ENCODE results near the gene EIF4A2.
"Not testable (repeated sequence)": the region's sequence is repeated elsewhere in the genome, so short reads cannot be mapped to it uniquely, and the experiment has no call there.

The EIF4A2 gene

DNA sequence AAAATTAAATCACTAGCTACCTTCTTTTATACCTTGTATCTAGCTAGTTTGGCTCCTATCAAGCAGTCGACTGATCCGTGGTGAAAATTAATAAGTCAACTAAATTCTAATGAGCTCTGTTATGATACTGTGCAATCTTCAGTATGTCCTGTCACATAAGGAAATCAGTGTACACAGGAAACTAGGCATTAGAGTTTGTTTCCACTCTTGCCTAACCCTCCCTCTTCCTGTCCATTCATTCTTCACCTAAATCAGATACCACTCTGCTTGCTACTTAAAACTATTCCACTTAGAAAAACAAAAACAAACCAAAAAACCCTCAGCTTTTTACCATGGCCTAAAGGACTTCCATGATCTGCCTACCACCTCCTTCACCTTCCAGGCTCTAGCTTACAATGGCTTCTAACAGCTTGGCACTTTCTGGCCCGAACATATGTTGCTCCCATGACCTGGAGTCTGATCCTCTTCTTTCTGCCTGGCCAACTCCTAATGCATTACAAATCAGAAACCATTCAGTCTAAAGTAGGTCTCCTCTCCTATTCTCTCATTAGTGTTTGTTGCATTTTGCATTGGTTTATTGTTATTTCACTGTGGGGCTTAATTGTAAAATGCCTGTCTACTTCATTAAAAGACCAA is 15.0 kb downstream of the EIF4A2 start:
- Mint-ChIP-seq H3K9me3 (no peaks in the 10 kb centered on the region), H3K27me3 (no peaks in the 10 kb centered on the region), H3K4me3 (no peak overlapping the region), H3K27ac (peak overlapping the region; percentile 15), H3K4me1 (ENCODE audit: low read depth) (peaks cover 25% of the 10 kb centered on the region), H3K36me3 (ENCODE audit: low read depth) (peaks cover 93% of the 10 kb centered on the region)
- DNase-seq: no peak

DNA sequence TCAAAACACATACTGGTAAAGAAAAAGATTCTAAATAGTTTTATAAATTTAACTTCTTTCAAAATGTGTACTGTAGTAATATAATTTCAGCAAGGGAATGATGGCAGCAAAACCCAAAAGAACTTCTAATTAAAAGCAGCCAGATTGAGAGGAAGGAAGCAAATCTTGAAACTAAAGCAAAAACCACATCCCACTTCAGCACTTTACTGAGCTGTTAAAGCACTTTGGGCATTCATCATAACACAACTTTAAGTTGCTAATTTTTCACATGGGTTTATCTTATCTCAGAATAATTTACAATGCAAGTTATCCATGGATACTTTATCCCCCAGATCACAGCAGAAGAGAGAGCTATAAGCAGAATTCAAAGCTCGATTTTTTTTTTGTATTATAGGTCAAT is 16.9 kb downstream of the EIF4A2 start:
- no peak overlapping the region for H3K27ac Mint-ChIP-seq
- H3K36me3 Mint-ChIP-seq (ENCODE audit: low read depth): peaks cover 91% of the 10 kb centered on the region
- no peak for DNase-seq
- H3K27me3 Mint-ChIP-seq: no peaks in the 10 kb centered on the region
- no peaks in the 10 kb centered on the region for H3K9me3 Mint-ChIP-seq
- no peak overlapping the region for H3K4me3 Mint-ChIP-seq
- peaks cover 37% of the 10 kb centered on the region for H3K4me1 Mint-ChIP-seq (ENCODE audit: low read depth)

DNA sequence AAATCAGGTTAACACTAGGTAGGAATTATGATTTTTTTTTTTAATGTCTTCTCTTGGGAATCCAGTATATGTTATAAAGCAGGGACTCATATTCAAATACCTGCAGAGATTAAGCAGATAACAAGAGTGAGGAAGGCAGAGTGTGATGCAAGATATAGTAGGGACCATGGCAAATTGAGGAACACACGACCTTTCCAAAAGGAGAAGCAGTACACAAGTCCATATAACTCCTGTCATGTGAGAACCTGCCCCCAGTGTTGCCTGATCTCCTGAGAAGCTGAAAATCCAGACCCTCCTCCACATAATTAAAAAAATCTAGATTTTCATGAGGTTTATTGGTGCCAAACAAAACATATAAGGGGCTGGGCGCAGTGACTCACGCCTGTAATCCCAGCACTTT is 19.3 kb downstream of the EIF4A2 start:
- Mint-ChIP-seq H3K36me3 (ENCODE audit: low read depth) (peaks cover 86% of the 10 kb centered on the region), H3K4me1 (ENCODE audit: low read depth) (peaks cover 48% of the 10 kb centered on the region), H3K27ac (peak overlapping the region; percentile 18), H3K4me3 (no peak overlapping the region), H3K9me3 (no peaks in the 10 kb centered on the region), H3K27me3 (no peaks in the 10 kb centered on the region)
- no peak for DNase-seq

DNA sequence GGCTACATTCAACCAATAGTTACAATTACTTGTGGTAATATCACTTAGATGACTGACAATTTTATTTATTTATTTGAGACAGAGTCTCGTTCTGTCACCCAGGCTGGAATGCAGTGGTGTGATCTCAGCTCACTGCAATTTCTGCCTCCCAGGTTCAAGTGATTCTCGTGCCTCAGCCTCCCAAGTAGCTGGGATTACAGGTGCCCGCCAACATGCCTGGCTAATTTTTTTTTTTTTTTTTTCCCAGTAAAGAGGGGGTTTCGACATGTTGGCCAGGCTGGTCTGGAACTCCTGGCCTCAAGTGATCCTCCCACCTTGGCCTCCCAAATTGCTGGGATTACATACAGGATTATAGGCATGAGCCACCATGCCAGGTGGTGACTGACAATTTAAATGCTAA is 20.1 kb downstream of the EIF4A2 start:
- not testable (repeated sequence) for H3K27ac Mint-ChIP-seq, DNase-seq, H3K4me3 Mint-ChIP-seq, H3K27me3 Mint-ChIP-seq, H3K9me3 Mint-ChIP-seq
- Mint-ChIP-seq H3K36me3 (ENCODE audit: low read depth) (peaks cover 79% of the 10 kb centered on the region), H3K4me1 (ENCODE audit: low read depth) (peaks cover 46% of the 10 kb centered on the region)

DNA sequence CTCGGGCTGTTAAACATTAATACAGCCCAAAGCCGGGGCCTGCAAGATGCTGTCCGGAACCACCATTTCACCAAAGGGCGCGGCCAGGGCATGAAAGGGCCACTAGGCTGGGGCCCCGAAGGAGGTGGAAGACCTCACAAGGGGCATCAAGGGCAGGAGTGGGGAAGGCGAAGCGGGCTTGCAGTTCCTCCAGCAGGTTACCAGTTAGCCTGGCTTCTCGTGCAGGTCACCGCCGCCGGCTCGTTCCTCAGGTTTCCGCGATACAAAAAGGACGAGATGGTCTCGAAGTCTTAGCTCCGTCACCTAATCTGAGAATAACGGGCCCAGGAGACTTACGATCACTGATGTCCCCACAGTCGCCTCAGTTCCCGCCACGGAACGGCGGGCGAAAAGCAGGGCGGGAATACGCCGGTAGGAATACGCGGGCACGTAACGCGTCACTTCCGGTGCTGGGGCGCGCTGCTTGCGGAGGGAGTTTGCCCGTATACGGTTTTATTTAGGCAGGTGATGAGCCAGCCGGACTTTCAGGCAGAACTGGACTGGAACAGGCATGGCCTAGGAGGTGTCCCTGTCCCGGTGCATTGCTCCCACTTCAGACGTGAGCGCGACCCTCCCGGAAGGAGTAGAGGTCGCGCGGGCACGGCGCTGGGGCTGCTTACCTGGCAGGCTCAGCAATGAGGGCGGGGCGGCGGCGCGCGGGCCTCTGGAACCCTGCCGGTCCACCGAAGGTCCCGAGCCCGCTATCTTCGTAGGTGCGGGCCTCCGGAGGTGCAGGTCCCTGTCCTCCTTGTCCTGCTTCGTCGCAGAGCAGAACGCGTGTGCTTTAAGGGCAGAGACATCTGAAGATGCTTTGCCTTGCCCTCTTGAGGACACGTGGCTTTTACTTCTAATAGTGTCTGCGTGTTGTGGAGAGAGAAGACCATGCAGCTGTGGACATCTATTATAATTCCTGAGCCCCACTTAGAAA is 23.0 kb downstream of the EIF4A2 start, which contains the start of gene RFC4:
Gene RFC4 (minus strand): TSS at position 394 of the 967 bp plus-strand sequence. CDS start 1,769 bp downstream, outside the sequence.
- Mint-ChIP-seq H3K27ac (peak within 1 kb of the TSS; percentile 98), H3K4me1 (ENCODE audit: low read depth) (peaks cover 31% of the 10 kb centered on the region), H3K36me3 (ENCODE audit: low read depth) (peaks cover 52% of the 10 kb centered on the region), H3K9me3 (no peaks in the 10 kb centered on the region), H3K4me3 (peak within 1 kb of the TSS; percentile 96), H3K27me3 (no peaks in the 10 kb centered on the region)
- DNase-seq: peak; percentile 93

DNA sequence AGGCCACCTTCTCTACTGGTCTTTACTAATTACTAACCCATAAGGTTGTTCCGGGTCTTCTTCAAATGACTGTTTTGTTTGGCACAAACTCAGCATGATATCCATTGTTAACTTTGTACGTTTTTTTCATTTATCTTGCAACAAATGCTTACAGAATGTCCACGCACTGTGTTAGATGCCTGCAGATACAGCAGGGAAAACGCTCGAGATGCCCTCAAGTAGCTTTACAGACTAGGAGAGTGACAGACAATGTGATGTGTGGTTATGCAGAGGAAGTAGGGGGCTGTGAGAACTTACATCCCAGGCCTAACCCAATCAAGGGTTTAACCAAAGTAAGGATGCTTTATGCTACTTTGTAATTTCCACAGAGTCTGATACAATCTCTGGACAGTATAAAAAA is 23.9 kb downstream of the EIF4A2 start:
- H3K27me3 Mint-ChIP-seq: no peaks in the 10 kb centered on the region
- H3K4me3 Mint-ChIP-seq: peak overlapping the region; percentile 96
- H3K36me3 Mint-ChIP-seq (ENCODE audit: low read depth): peaks cover 45% of the 10 kb centered on the region
- peaks cover 30% of the 10 kb centered on the region for H3K4me1 Mint-ChIP-seq (ENCODE audit: low read depth)
- no peak for DNase-seq
- H3K27ac Mint-ChIP-seq: peak overlapping the region; percentile 98
- H3K9me3 Mint-ChIP-seq: no peaks in the 10 kb centered on the region

DNA sequence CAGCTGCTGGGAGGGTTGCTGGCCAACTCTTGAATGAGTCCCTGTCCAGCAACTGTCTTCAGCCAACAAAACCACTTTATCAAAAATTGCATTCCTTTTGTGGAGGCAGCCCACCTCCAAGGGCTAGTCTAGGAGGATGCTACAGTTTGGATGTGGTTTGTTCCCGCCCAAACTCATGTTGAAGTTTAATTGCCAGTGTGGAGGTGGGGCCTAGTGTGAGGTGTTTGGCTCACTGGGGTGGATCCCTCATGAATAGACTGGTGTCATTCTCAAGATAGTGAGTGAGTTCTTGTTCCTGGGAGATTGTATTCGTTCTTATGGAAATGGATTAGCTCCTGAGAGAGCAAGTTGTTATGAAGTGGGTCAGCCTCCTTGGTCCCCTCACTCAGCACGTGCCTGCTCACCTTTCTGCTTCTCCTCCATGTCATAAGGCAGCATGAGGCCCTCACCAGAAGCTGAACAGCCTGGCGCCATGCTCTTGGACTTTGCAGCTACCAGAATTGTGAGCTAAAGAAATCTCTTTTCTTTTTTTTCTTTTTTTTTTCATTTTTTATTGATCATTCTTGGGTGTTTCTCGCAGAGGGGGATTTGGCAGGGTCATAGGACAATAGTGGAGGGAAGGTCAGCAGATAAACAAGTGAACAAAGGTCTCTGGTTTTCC is 27.1 kb downstream of the EIF4A2 start:
- DNase-seq: no peak
- H3K4me1 Mint-ChIP-seq (ENCODE audit: low read depth): peaks cover 17% of the 10 kb centered on the region
- no peaks in the 10 kb centered on the region for H3K9me3 Mint-ChIP-seq
- no peaks in the 10 kb centered on the region for H3K27me3 Mint-ChIP-seq
- H3K4me3 Mint-ChIP-seq: no peak overlapping the region
- no peak overlapping the region for H3K27ac Mint-ChIP-seq
- H3K36me3 Mint-ChIP-seq (ENCODE audit: low read depth): peaks cover 14% of the 10 kb centered on the region

DNA sequence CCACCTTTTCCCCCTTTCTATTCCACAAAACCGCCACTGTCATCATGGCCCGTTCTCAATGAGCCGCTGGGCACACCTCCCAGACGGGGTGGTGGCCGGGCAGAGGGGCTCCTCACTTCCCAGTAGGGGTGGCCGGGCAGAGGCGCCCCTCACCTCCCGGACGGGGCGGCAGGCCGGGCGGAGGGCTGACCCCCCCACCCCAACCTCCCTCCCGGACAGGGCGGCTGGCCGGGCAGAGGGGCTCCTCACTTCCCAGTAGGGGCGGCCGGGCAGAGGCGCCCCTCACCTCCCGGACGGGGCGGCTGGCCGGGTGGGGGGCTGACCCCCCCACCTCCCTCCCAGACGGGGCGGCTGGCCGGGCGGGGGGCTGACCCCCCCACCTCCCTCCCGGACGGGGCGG is 27.9 kb downstream of the EIF4A2 start:
- H3K9me3 Mint-ChIP-seq; H3K27ac Mint-ChIP-seq; H3K4me3 Mint-ChIP-seq; H3K27me3 Mint-ChIP-seq; H3K36me3 Mint-ChIP-seq (ENCODE audit: low read depth); DNase-seq: not testable (repeated sequence)
- peaks cover 19% of the 10 kb centered on the region for H3K4me1 Mint-ChIP-seq (ENCODE audit: low read depth)

DNA sequence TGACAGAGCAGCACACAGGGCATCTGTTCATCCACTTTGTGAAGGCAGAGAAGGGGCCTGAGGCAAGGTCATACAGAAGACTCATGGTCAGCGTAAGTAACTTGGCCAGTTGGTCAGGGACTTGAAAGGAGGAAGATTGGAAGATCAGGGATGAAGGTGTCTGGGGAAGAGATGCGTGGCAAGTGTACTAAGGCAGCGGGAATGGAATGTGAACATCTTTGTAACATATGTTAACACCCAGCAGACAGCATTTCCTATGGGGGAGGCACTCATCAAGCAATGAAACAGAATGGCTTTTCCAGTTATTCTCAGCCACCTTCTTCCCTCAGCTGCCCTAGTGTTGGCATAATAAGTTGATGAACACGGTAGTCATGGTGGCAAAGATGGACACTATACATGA is 30.7 kb downstream of the EIF4A2 start:
- no peak overlapping the region for H3K27ac Mint-ChIP-seq

DNA sequence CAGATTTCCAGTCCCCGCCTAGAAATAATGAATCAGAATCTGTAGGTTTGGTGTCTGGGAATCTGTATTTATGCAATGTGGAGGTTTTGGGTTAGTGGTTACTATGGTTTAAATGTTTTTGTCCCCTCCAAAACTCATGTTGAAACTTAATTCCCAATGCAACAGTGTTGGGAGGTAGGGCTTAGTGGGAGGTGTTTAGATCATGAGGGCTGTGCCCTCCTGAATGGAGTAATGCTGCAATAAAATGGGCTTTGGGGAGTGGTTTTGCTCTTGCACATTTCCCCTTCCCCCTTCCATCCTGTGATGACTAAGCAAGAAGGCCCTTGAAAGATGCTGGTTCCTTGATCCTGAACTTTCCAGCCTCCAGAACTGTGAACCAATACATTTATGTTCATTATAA is 32.1 kb downstream of the EIF4A2 start:
- Mint-ChIP-seq H3K4me3 (no peak overlapping the region), H3K27me3 (no peaks in the 10 kb centered on the region), H3K36me3 (ENCODE audit: low read depth) (no peaks in the 10 kb centered on the region), H3K4me1 (ENCODE audit: low read depth) (peaks cover 9% of the 10 kb centered on the region), H3K9me3 (no peaks in the 10 kb centered on the region), H3K27ac (no peak overlapping the region)
- no peak for DNase-seq

More for the DNA sequence above, 30.7 kb downstream of the EIF4A2 start:
- Mint-ChIP-seq H3K27me3 (no peaks in the 10 kb centered on the region), H3K36me3 (ENCODE audit: low read depth) (no peaks in the 10 kb centered on the region), H3K4me1 (ENCODE audit: low read depth) (peaks cover 9% of the 10 kb centered on the region), H3K9me3 (no peaks in the 10 kb centered on the region), H3K4me3 (no peak overlapping the region)
- DNase-seq: no peak

DNA sequence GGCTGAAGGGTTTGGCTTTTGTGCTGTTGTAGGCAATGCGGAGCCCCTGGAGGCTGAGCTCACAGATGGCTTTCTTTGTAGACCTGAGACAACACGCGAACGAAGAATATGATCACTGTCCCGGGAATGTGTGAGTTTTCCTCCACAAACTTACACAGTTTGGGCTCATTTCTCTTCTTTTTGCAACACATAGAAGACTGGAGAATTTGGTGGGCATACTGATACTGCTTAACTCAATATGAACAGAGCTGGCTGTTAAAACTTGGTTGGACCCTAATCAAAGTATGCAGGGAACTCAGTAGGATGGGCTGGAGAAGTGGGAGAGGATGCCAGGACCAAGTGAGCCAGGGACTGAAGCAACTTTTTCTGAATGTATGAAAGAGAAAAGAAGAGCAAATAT is 35.1 kb downstream of the EIF4A2 start:
- H3K36me3 Mint-ChIP-seq (ENCODE audit: low read depth): no peaks in the 10 kb centered on the region
- H3K4me3 Mint-ChIP-seq: no peak overlapping the region
- no peaks in the 10 kb centered on the region for H3K9me3 Mint-ChIP-seq
- DNase-seq: no peak
- no peaks in the 10 kb centered on the region for H3K27me3 Mint-ChIP-seq
- no peak overlapping the region for H3K27ac Mint-ChIP-seq
- peaks cover 12% of the 10 kb centered on the region for H3K4me1 Mint-ChIP-seq (ENCODE audit: low read depth)

DNA sequence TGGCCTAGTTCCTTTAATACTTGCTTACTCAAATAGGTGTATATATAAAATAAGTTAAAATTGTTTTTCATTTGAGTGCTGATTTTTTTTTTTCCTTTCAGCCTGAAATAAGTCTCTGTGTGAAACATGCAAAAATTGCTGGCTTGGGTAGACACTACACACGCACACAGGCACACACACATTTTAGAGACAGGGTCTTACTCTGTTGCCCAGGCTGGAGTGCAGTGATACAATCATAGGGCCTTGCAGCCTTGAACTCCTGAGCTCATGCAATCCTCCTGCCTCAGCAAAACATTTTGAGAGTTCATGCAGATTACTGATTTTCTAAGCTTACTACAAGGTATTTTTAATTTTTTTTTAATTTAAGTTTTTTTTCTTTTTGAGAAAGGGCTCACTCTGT is 35.6 kb downstream of the EIF4A2 start:
- peaks cover 1% of the 10 kb centered on the region for H3K27me3 Mint-ChIP-seq
- H3K4me1 Mint-ChIP-seq (ENCODE audit: low read depth): peaks cover 13% of the 10 kb centered on the region
- no peaks in the 10 kb centered on the region for H3K36me3 Mint-ChIP-seq (ENCODE audit: low read depth)
- no peak overlapping the region for H3K4me3 Mint-ChIP-seq
- H3K27ac Mint-ChIP-seq: no peak overlapping the region
- no peaks in the 10 kb centered on the region for H3K9me3 Mint-ChIP-seq
- DNase-seq: no peak

DNA sequence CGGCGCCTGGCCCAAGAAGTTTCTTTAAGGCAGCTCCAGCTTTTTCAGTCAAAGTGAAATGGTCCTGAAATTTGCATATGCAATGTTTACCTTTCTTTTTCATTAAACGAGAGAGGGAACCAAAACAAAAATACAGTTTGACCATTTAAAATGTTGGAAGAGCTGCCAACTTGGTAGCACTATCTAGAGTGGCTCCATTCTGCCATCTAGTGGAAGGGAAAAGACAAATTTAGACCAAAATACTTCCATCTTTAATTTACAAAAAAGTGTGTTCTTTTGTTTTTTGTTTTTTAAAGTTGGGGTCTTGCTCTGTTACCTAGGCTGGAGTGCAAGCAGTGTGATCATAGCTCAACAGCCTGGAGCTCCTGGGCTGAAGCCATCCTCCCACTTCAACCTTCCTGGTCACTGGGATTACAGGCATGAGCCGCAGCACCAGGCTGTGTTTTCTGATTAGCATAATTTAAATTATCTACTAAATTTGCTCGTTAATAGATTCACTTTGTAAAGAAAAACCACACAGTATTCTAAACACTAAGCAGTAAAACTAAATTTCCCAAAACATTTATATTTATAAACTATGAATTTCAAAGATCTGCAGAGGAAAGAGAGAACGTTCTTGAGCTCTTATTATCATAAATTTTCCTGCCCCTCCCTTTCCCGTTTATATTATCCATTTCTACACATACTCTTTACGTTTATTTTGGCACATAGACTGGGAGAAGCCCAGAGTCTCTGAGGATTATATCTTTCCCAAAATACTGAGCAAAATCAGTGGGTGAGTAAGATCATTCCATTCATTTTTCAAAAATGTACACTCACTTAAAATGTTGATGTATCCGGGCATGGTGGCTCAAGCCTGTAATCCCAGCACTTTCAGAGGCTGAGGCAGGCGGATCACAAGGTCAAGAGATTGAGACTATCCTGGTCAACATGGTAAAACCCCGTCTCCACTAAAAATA is 38.3 kb downstream of the EIF4A2 start:
- Mint-ChIP-seq H3K4me1 (ENCODE audit: low read depth) (peaks cover 30% of the 10 kb centered on the region), H3K9me3 (no peaks in the 10 kb centered on the region), H3K4me3 (no peak overlapping the region), H3K27ac (no peak overlapping the region), H3K36me3 (ENCODE audit: low read depth) (peaks cover 14% of the 10 kb centered on the region), H3K27me3 (peaks cover 20% of the 10 kb centered on the region)
- no peak for DNase-seq

DNA sequence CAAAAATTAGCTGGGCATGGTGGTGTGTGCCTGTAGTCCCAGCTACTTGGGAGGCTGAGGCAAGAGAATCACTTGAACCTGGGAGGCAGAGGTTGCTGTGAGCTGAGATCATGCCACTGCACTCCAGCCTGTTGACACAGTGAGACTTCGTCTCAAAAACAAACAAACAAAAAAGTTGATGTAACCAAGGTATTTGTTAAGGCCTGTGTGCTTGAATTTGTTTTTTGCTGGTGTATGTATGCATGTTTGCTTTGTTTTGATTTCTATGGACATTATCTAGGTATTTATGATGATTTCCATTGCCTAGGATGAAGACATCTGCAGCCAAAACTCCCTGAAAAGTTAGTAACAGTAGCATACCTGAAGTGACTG is 39.0 kb downstream of the EIF4A2 start:
- not testable (repeated sequence) for H3K27ac Mint-ChIP-seq, DNase-seq, H3K4me3 Mint-ChIP-seq, H3K9me3 Mint-ChIP-seq
- Mint-ChIP-seq H3K36me3 (ENCODE audit: low read depth) (peaks cover 15% of the 10 kb centered on the region), H3K4me1 (ENCODE audit: low read depth) (peaks cover 30% of the 10 kb centered on the region), H3K27me3 (peaks cover 20% of the 10 kb centered on the region)
